Measurements from ENCODE around the gene SOX30. TPM values are rescaled to one million over a fixed set of nuclear protein-coding genes. Genes with fewer than 3 reads are reported as not detected.

The SOX30 gene
- total RNA-seq, 1 donor: 0.09 TPM

- no peak overlapping the region for H3K4me3 ChIP-seq (ENCODE audit: low read depth, low read length)
- TF ChIP-seq CTCF (IDR thresholded peaks at IDR 0.05; ENCODE audit: insufficient read depth, low read length): no peak
- DNase-seq (ENCODE audit: low read depth): no peak
Observed at GRCh38 chr5:157598350-157598936, 53.8 kb downstream of the SOX30 start.

GRCh38 chr5:157597277-157597676, 55.0 kb downstream of the SOX30 start:
- DNase-seq (ENCODE audit: low read depth): no peak
- no peak for TF ChIP-seq CTCF (IDR thresholded peaks at IDR 0.05; ENCODE audit: insufficient read depth, low read length)
- no peak overlapping the region for H3K4me3 ChIP-seq (ENCODE audit: low read depth, low read length)

- no peak overlapping the region for H3K4me3 ChIP-seq (ENCODE audit: low read depth, low read length)
- TF ChIP-seq CTCF (IDR thresholded peaks at IDR 0.05; ENCODE audit: insufficient read depth, low read length): no peak
- DNase-seq (ENCODE audit: low read depth): no peak
Observed at GRCh38 chr5:157596487-157596886, 55.8 kb downstream of the SOX30 start.

GRCh38 chr5:157594675-157595459, 57.4 kb downstream of the SOX30 start:
- H3K4me3 ChIP-seq (ENCODE audit: low read depth, low read length): no peak overlapping the region
- no peak for DNase-seq (ENCODE audit: low read depth)
- TF ChIP-seq CTCF (IDR thresholded peaks at IDR 0.05; ENCODE audit: insufficient read depth, low read length): no peak

- no peak for DNase-seq (ENCODE audit: low read depth)
- TF ChIP-seq CTCF (IDR thresholded peaks at IDR 0.05; ENCODE audit: insufficient read depth, low read length): no peak
- no peak overlapping the region for H3K4me3 ChIP-seq (ENCODE audit: low read depth, low read length)
Observed at GRCh38 chr5:157594257-157594656, 58.0 kb downstream of the SOX30 start.

GRCh38 chr5:157593052-157593757, 59.0 kb downstream of the SOX30 start:
- no peak for DNase-seq (ENCODE audit: low read depth)
- H3K4me3 ChIP-seq (ENCODE audit: low read depth, low read length): no peak overlapping the region
- no peak for TF ChIP-seq CTCF (IDR thresholded peaks at IDR 0.05; ENCODE audit: insufficient read depth, low read length)

Data from fibroblast of the aortic adventitia (primary cell).